HL-60 (cell line): Measurements from ENCODE around the gene ARRB1.

Experiments used
- CTCF ChIP-seq: IDR thresholded peaks from one replicate; pipeline ENCODE4 v1.5.1; 2011; ENCODE audit warnings: low read length, control low read depth, inconsistent platforms; ENCODE audit not compliant: insufficient read depth
- POLR2AphosphoS5 ChIP-seq: IDR thresholded peaks from 2 replicates; pipeline ENCODE4 v1.6.1; 2012; ENCODE audit warnings: low read depth
- REST ChIP-seq: IDR thresholded peaks from 2 replicates; pipeline ENCODE4 v1.6.1; 2012; ENCODE audit warnings: low read depth; ENCODE audit not compliant: insufficient replicate concordance

- TF ChIP-seq CTCF (no peak), REST (no peak), POLR2AphosphoS5 (no peak)
Observed at GRCh38 chr11:75344761-75345454, 6.6 kb downstream of the ARRB1 start.
